ENCODE measurements around the gene MBNL2. TPM values are rescaled to one million over a fixed set of nuclear protein-coding genes. Genes with fewer than 3 reads are reported as not detected.

Gene MBNL2
- total RNA-seq, 4 donors from 2014 or later, result 113 to 129 (median 118) TPM

GRCh38 chr13:97387890-97388289, 165.8 kb downstream of the MBNL2 start:
- 67 to 100% methylated on average over 1 of the region's 1 CpG for WGBS, 2 donors (ENCODE audit: low coverage in 1 of 2)
- Histone ChIP-seq H3K4me3 (no peak overlapping the region), H3K9me3 (no peaks in the 10 kb centered on the region), H3K36me3 (peaks cover 0 to 41% of the 10 kb centered on the region in 2 donors), H3K4me1 (peaks cover 0 to 25% (median 0%) of the 10 kb centered on the region in 3 donors), H3K27me3 (no peaks in the 10 kb centered on the region), H3K27ac (peak overlapping the region in 2 of 4 donors; percentile 30 to 32)
- peak; percentile 47 for ATAC-seq
- TF ChIP-seq EP300 (IDR thresholded peaks at IDR 0.05), result no peak
- no peak for TF ChIP-seq POLR2AphosphoS5 (IDR thresholded peaks at IDR 0.05)
- TF ChIP-seq POLR2A (IDR thresholded peaks at IDR 0.05), result no peak
- TF ChIP-seq, protein P1, sequence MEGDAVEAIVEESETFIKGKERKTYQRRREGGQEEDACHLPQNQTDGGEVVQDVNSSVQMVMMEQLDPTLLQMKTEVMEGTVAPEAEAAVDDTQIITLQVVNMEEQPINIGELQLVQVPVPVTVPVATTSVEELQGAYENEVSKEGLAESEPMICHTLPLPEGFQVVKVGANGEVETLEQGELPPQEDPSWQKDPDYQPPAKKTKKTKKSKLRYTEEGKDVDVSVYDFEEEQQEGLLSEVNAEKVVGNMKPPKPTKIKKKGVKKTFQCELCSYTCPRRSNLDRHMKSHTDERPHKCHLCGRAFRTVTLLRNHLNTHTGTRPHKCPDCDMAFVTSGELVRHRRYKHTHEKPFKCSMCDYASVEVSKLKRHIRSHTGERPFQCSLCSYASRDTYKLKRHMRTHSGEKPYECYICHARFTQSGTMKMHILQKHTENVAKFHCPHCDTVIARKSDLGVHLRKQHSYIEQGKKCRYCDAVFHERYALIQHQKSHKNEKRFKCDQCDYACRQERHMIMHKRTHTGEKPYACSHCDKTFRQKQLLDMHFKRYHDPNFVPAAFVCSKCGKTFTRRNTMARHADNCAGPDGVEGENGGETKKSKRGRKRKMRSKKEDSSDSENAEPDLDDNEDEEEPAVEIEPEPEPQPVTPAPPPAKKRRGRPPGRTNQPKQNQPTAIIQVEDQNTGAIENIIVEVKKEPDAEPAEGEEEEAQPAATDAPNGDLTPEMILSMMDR (IDR thresholded peaks at IDR 0.05), result no peak

GRCh38 chr13:97388373-97388772, 166.2 kb downstream of the MBNL2 start:
- peaks cover 0 to 38% of the 10 kb centered on the region in 2 donors for H3K36me3 ChIP-seq
- peaks cover 0 to 25% (median 0%) of the 10 kb centered on the region in 3 donors for H3K4me1 ChIP-seq
- TF ChIP-seq POLR2A (IDR thresholded peaks at IDR 0.05), result no peak
- TF ChIP-seq, protein P1 (IDR thresholded peaks at IDR 0.05), result no peak
- TF ChIP-seq POLR2AphosphoS5 (IDR thresholded peaks at IDR 0.05), result no peak
- no peak for TF ChIP-seq EP300 (IDR thresholded peaks at IDR 0.05)
- no peak overlapping the region for H3K4me3 ChIP-seq
- no peaks in the 10 kb centered on the region for H3K9me3 ChIP-seq
- WGBS, 2 donors (ENCODE audit: low coverage in 1 of 2), result 63 to 70% methylated on average over 3 of the region's 3 CpGs
- ATAC-seq, result no peak
- H3K27ac ChIP-seq, result peak overlapping the region in 1 of 4 donors; percentile 28
- no peaks in the 10 kb centered on the region for H3K27me3 ChIP-seq

GRCh38 chr13:97390941-97391600, 168.9 kb downstream of the MBNL2 start:
- WGBS, 2 donors (ENCODE audit: low coverage in 1 of 2), result 63 to 70% methylated on average over 3 of the region's 3 CpGs
- Histone ChIP-seq H3K27ac (no peak overlapping the region), H3K4me3 (no peak overlapping the region), H3K27me3 (no peaks in the 10 kb centered on the region), H3K4me1 (peaks cover 0 to 10% (median 0%) of the 10 kb centered on the region in 3 donors), H3K36me3 (peaks cover 0 to 33% of the 10 kb centered on the region in 2 donors), H3K9me3 (no peaks in the 10 kb centered on the region)
- no peak for ATAC-seq
- no peak for TF ChIP-seq POLR2A (IDR thresholded peaks at IDR 0.05)
- no peak for TF ChIP-seq POLR2AphosphoS5 (IDR thresholded peaks at IDR 0.05)
- no peak for TF ChIP-seq EP300 (IDR thresholded peaks at IDR 0.05)
- TF ChIP-seq, protein P1 (IDR thresholded peaks at IDR 0.05), result no peak

DNA sequence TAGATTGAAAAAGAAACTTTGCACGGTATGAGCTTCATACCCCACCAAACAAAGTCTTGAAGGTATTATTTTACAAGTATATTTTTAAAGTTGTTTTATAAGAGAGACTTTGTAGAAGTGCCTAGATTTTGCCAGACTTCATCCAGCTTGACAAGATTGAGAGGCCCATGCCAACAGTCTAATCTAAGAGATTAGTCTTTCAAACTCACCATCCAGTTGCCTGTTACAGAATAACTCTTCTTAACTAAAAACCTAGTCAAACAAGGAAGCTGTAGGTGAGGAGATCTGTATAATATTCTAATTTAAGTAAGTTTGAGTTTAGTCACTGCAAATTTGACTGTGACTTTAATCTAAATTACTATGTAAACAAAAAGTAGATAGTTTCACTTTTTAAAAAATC, 169.9 kb downstream of the MBNL2 start:
- H3K4me1 ChIP-seq, result peaks cover 0 to 10% (median 5%) of the 10 kb centered on the region in 3 donors
- no peak overlapping the region for H3K4me3 ChIP-seq
- no peaks in the 10 kb centered on the region for H3K9me3 ChIP-seq
- ATAC-seq, result no peak
- 35 to 100% methylated on average over 1 of the region's 1 CpG for WGBS, 2 donors (ENCODE audit: low coverage in 1 of 2)
- H3K27ac ChIP-seq, result no peak overlapping the region
- H3K27me3 ChIP-seq, result no peaks in the 10 kb centered on the region
- peaks cover 0 to 29% of the 10 kb centered on the region in 2 donors for H3K36me3 ChIP-seq
- TF ChIP-seq, protein P1 (IDR thresholded peaks at IDR 0.05), result no peak
- TF ChIP-seq EP300 (IDR thresholded peaks at IDR 0.05) (no peak), POLR2A (IDR thresholded peaks at IDR 0.05) (no peak), POLR2AphosphoS5 (IDR thresholded peaks at IDR 0.05) (no peak)

DNA sequence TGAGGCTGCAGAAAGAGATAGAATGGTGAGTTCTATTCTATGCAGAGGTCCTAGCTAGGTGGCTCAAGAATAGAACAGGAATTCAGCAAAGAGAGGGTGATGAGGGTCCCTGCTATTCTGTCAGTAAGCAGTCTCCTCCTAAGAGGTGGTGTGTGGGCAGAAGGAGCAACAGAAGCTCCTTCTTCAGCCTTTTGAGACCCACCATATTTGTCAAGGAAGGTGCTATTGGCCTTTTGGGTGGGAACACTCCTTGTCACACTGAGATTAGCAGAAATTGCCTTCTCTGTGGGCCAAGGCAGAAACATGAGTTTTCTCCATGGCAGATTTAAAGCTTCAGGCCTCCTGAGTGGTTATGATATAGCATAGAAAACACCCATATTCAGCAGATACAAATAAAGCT, 172.4 kb downstream of the MBNL2 start:
- peaks cover 0 to 13% of the 10 kb centered on the region in 2 donors for H3K36me3 ChIP-seq
- H3K9me3 ChIP-seq, result no peaks in the 10 kb centered on the region
- peaks cover 0 to 16% (median 5%) of the 10 kb centered on the region in 3 donors for H3K4me1 ChIP-seq
- no peak for ATAC-seq
- H3K27ac ChIP-seq, result no peak overlapping the region
- H3K27me3 ChIP-seq, result no peaks in the 10 kb centered on the region
- TF ChIP-seq POLR2A (IDR thresholded peaks at IDR 0.05), result no peak
- TF ChIP-seq EP300 (IDR thresholded peaks at IDR 0.05), result no peak
- TF ChIP-seq, protein P1 (IDR thresholded peaks at IDR 0.05), result no peak
- no peak for TF ChIP-seq POLR2AphosphoS5 (IDR thresholded peaks at IDR 0.05)
- no peak overlapping the region for H3K4me3 ChIP-seq
